ENCODE results near the gene MIEF1. TPM values are rescaled to one million over a fixed set of nuclear protein-coding genes. Genes with fewer than 3 reads are reported as not detected.

The MIEF1 gene
- total RNA-seq, 2 experiments from 2014 or later: 48.2 to 51.1 TPM

GRCh38 chr22:39556970-39557841 is 55.1 kb downstream of the MIEF1 start:
- intact Hi-C loops (cut with micrococcal nuclease): no loop called here
- POLR2A ChIA-PET: interaction anchor here (1.2 kb wide), 1 partner anchor 104 kb away, joined by 3 read pairs; no protein-coding TSS in a partner anchor

GRCh38 chr22:39558254-39558727 is 56.2 kb downstream of the MIEF1 start:
- no peak for ATAC-seq
- POLR2A ChIA-PET: no interaction called here
- H3K27me3 Mint-ChIP-seq: peaks cover 28% of the 10 kb centered on the region
- CTCF ChIA-PET: interaction anchor here (3.9 kb wide), 1 partner anchor 24 kb away, joined by 18 read pairs; no protein-coding TSS in a partner anchor
- no peaks in the 10 kb centered on the region for H3K36me3 Mint-ChIP-seq (ENCODE audit: low read depth)
- no peak overlapping the region for H3K27ac Mint-ChIP-seq
- TF ChIP-seq CTCF (IDR thresholded peaks at IDR 0.05): no peak
- peaks cover 2% of the 10 kb centered on the region for H3K4me1 Mint-ChIP-seq (ENCODE audit: low read depth)
- DNase-seq: no peak
- peak overlapping the region; percentile 27 for H3K4me3 Mint-ChIP-seq
- intact Hi-C loops (cut with micrococcal nuclease): no loop called here
- H3K9me3 Mint-ChIP-seq: no peaks in the 10 kb centered on the region

More at GRCh38 chr22:39556970-39557841, 55.1 kb downstream of the MIEF1 start:
- TF ChIP-seq CTCF (IDR thresholded peaks at IDR 0.05): no peak
- Mint-ChIP-seq H3K36me3 (ENCODE audit: low read depth) (no peaks in the 10 kb centered on the region), H3K4me1 (ENCODE audit: low read depth) (peaks cover 2% of the 10 kb centered on the region), H3K4me3 (peak overlapping the region; percentile 14), H3K9me3 (no peaks in the 10 kb centered on the region), H3K27ac (no peak overlapping the region), H3K27me3 (peaks cover 28% of the 10 kb centered on the region)
- CTCF ChIA-PET: interaction anchor here (0.7 to 3.9 kb wide), 5 partner anchors 20 to 480 kb away, joined by 3 to 18 read pairs (median 3); no protein-coding TSS in a partner anchor
- peak; percentile 50 for ATAC-seq
- DNase-seq: peak; percentile 49

- peaks cover 2% of the 10 kb centered on the region for H3K4me1 Mint-ChIP-seq (ENCODE audit: low read depth)
- no peak for TF ChIP-seq CTCF (IDR thresholded peaks at IDR 0.05)
- H3K9me3 Mint-ChIP-seq: no peaks in the 10 kb centered on the region
- ChIA-PET POLR2A (no interaction called here), CTCF (interaction anchor here (1.2 to 3.9 kb wide), 2 partner anchors 24 to 30 kb away, joined by 3 to 18 read pairs; no protein-coding TSS in a partner anchor)
- DNase-seq (no peak), ATAC-seq (no peak)
- H3K27ac Mint-ChIP-seq: no peak overlapping the region
- no peak overlapping the region for H3K4me3 Mint-ChIP-seq
- no peaks in the 10 kb centered on the region for H3K36me3 Mint-ChIP-seq (ENCODE audit: low read depth)
- H3K27me3 Mint-ChIP-seq: peaks cover 28% of the 10 kb centered on the region
- intact Hi-C loops (cut with micrococcal nuclease): no loop called here
Observed at GRCh38 chr22:39558950-39559349, 56.9 kb downstream of the MIEF1 start.

- peak; percentile 57 for TF ChIP-seq CTCF (IDR thresholded peaks at IDR 0.05)
- Mint-ChIP-seq H3K4me3 (no peak overlapping the region), H3K27ac (no peak overlapping the region), H3K36me3 (ENCODE audit: low read depth) (no peaks in the 10 kb centered on the region), H3K27me3 (peaks cover 26% of the 10 kb centered on the region), H3K4me1 (ENCODE audit: low read depth) (peaks cover 2% of the 10 kb centered on the region), H3K9me3 (no peaks in the 10 kb centered on the region)
- peak; percentile 26 for ATAC-seq
- intact Hi-C loops (cut with micrococcal nuclease): no loop called here
- ChIA-PET CTCF (interaction anchor here (1.0 to 3.9 kb wide), 6 partner anchors 9 to 54 kb away, joined by 3 to 18 read pairs (median 4); partner anchors contain the start of gene CACNA1I), POLR2A (no interaction called here)
- DNase-seq: peak; percentile 30
Observed at GRCh38 chr22:39559456-39560105, 57.5 kb downstream of the MIEF1 start.

Data from activated CD8-positive, alpha-beta T cell treated with anti-CD3 and anti-CD28 coated beads for 36 hours (primary cell).